ENCODE measurements around the gene SLC39A5. TPM values are rescaled to one million over a fixed set of nuclear protein-coding genes. Genes with fewer than 3 reads are reported as not detected.
A peak's percentile ranks its signal among the peaks of the same experiment; 100 is the strongest.

SLC39A5 gene, protein sequence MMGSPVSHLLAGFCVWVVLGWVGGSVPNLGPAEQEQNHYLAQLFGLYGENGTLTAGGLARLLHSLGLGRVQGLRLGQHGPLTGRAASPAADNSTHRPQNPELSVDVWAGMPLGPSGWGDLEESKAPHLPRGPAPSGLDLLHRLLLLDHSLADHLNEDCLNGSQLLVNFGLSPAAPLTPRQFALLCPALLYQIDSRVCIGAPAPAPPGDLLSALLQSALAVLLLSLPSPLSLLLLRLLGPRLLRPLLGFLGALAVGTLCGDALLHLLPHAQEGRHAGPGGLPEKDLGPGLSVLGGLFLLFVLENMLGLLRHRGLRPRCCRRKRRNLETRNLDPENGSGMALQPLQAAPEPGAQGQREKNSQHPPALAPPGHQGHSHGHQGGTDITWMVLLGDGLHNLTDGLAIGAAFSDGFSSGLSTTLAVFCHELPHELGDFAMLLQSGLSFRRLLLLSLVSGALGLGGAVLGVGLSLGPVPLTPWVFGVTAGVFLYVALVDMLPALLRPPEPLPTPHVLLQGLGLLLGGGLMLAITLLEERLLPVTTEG
- total RNA-seq = not detected

DNA sequence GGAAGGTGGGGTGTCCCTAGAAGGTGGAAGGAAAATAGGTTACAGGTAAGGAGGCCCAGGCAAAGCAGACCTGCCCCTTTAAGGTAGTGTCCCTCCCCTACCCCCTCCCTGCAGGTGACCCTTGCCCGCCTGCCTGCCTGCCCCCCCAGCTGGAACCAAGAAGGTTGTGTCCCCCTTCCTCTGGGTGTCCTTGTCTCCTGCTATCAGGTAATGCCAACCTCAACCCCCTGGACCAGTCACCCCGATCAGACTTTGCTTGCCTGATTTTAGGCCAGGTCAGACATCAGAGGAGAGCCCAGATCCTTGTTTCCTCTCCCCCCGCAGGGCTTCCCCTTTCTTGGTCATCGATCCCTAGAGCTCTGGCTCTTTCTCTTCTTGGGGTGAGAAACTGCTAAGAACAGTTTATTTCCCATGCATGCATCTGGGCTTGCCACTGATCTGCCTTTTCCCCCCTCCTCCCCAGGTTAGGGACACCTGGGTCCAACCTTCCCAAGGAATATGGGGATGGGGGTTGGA, at the start of gene SLC39A5:
SLC39A5 (plus strand) TSS at position 136 of the 516 bp plus-strand sequence. CDS start 1,224 bp downstream, outside the sequence.
- Histone ChIP-seq H3K36me3 (peaks cover 0 to 11% of the 10 kb centered on the region in 2 donors), H3K4me1 (peaks cover 4% of the 10 kb centered on the region), H3K9me3 (no peaks in the 10 kb centered on the region), H3K4me3 (no peak within 1 kb of the TSS), H3K27me3 (no peaks in the 10 kb centered on the region), H3K27ac (no peak within 1 kb of the TSS)
- intact Hi-C loops (cut with DNase I) = loop anchor here (10.0 kb wide), 1 partner anchor 105 kb away; the partner anchor contains the start of gene ESYT1
- DNase-seq (ENCODE audit: extremely low spot score in 2 of 2) = no peak
- no peak for TF ChIP-seq POLR2AphosphoS5 (IDR thresholded peaks at IDR 0.05; ENCODE audit: insufficient read depth in 1 of 2, low read depth in 1 of 2)

DNA sequence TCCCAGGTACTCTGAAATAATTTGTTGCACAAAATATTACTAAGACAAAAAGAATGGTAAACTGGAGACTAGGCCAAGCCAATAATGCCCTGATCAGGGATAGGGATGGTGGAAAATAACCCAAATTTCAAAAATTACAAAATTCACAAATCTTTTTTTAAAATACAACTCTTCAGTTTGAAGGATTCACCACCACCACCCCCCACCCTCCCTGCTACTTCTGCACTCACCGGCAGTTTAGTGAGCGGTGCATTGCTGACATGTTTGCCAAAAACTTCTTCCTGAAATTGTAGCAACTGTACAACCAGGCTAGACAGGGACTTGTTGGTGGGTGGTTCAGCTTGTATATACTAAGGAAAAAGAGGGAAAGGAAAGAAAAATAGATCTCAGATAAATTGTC, 42.9 kb upstream of the SLC39A5 start:
- no peaks in the 10 kb centered on the region for H3K27me3 ChIP-seq
- intact Hi-C loops (cut with DNase I) = no loop called here
- H3K9me3 ChIP-seq = no peaks in the 10 kb centered on the region
- TF ChIP-seq POLR2A (IDR thresholded peaks at IDR 0.05) = no peak
- TF ChIP-seq POLR2AphosphoS5 (IDR thresholded peaks at IDR 0.05; ENCODE audit: insufficient read depth in 1 of 2, low read depth in 1 of 2) = no peak
- TF ChIP-seq, protein P1, sequence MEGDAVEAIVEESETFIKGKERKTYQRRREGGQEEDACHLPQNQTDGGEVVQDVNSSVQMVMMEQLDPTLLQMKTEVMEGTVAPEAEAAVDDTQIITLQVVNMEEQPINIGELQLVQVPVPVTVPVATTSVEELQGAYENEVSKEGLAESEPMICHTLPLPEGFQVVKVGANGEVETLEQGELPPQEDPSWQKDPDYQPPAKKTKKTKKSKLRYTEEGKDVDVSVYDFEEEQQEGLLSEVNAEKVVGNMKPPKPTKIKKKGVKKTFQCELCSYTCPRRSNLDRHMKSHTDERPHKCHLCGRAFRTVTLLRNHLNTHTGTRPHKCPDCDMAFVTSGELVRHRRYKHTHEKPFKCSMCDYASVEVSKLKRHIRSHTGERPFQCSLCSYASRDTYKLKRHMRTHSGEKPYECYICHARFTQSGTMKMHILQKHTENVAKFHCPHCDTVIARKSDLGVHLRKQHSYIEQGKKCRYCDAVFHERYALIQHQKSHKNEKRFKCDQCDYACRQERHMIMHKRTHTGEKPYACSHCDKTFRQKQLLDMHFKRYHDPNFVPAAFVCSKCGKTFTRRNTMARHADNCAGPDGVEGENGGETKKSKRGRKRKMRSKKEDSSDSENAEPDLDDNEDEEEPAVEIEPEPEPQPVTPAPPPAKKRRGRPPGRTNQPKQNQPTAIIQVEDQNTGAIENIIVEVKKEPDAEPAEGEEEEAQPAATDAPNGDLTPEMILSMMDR (IDR thresholded peaks at IDR 0.05) = no peak
- H3K4me3 ChIP-seq = no peak overlapping the region
- no peak overlapping the region for H3K27ac ChIP-seq
- DNase-seq (ENCODE audit: extremely low spot score in 2 of 2) = no peak
- peaks cover 28% of the 10 kb centered on the region for H3K4me1 ChIP-seq
- peaks cover 0 to 42% of the 10 kb centered on the region in 2 donors for H3K36me3 ChIP-seq

DNA sequence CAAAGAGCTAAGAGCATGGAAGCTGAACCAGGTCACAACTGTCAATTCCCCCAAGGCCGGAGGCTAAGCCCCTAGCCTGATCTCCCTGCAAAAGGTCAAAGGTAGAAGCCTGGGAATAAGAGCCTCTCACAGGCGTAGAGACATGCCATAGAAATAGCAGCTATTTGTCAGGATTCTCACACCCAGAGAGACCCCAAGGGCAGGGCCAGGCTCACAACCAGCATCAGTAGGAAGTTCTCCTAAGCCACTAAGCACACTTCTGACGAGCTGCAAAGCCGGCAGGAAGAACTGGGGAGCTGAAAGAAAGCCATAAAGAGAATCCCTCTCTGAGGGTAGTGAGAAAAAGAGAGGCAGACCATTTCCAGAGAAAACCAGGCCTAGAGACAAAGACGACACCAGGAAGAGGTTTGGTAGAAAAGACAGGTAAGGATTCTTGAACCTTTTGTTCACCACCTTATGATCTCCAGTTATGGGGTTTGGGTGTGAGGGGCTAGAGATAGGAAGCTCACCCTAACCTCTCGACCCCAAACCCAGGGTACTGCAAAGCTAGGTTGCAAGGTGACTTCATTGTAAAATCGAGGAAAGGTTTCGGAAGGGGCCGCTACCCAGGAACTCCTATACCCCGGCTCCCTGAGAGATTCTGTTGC, 41.6 kb upstream of the SLC39A5 start:
- Histone ChIP-seq H3K36me3 (peaks cover 0 to 29% of the 10 kb centered on the region in 2 donors), H3K27ac (peak overlapping the region; percentile 94), H3K4me1 (peaks cover 28% of the 10 kb centered on the region), H3K4me3 (peak overlapping the region; percentile 80 to 93), H3K9me3 (no peaks in the 10 kb centered on the region), H3K27me3 (no peaks in the 10 kb centered on the region)
- intact Hi-C loops (cut with DNase I) = loop anchor here (2.0 kb wide), 1 partner anchor 69 kb away; the partner anchor contains the start of gene ZC3H10
- no peak for DNase-seq (ENCODE audit: extremely low spot score in 2 of 2)
- no peak for TF ChIP-seq POLR2A (IDR thresholded peaks at IDR 0.05)
- no peak for TF ChIP-seq POLR2AphosphoS5 (IDR thresholded peaks at IDR 0.05; ENCODE audit: insufficient read depth in 1 of 2, low read depth in 1 of 2)
- TF ChIP-seq, protein P1 (IDR thresholded peaks at IDR 0.05) = no peak

DNA sequence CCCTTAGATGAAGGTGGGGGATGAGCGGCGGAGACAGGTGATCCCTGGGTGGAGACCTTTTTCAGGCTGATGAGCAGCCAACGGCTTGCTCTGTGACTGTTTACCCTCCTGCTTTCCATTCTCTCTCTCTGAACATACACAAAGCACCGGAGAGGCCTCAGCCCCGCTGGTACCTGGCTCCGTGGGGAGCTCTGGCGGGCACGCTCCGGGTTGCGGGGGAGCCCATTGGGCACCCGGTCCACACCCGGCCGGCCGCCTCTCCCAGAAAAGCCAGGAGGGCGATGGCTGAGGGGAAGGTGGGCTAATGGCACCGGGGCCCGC, 41.1 kb upstream of the SLC39A5 start:
- H3K4me1 ChIP-seq = peaks cover 28% of the 10 kb centered on the region
- H3K27ac ChIP-seq = peak overlapping the region; percentile 94
- intact Hi-C loops (cut with DNase I) = loop anchor here (2.0 kb wide), 1 partner anchor 70 kb away; the partner anchor contains the start of gene ZC3H10
- H3K27me3 ChIP-seq = no peaks in the 10 kb centered on the region
- H3K36me3 ChIP-seq = peaks cover 0 to 24% of the 10 kb centered on the region in 2 donors
- DNase-seq (ENCODE audit: extremely low spot score in 2 of 2) = no peak
- H3K4me3 ChIP-seq = peak overlapping the region; percentile 80 to 93
- TF ChIP-seq, protein P1 (IDR thresholded peaks at IDR 0.05) = no peak
- no peak for TF ChIP-seq POLR2A (IDR thresholded peaks at IDR 0.05)
- peak in 1 of 2 donors; percentile 23 for TF ChIP-seq POLR2AphosphoS5 (IDR thresholded peaks at IDR 0.05; ENCODE audit: insufficient read depth in 1 of 2, low read depth in 1 of 2)
- H3K9me3 ChIP-seq = no peaks in the 10 kb centered on the region
